Thymus (tissue), 11 donors: ENCODE results near the gene CCDC167. TPM values are rescaled to one million over a fixed set of nuclear protein-coding genes. Genes with fewer than 3 reads are reported as not detected.

ENCODE experiments used
- DNase-seq, 9 donors: peaks; one replicate each; pipeline ENCODE4 v3.0.0-alpha.2; 2013; ENCODE audit warnings: low spot score in 9 of 9, low read depth in 6 of 9, missing footprints in 1 of 9
- H3K27ac ChIP-seq, 2 donors: one replicate each; pipeline ENCODE4 v1.5.1; 2013; ENCODE audit warnings: control low read depth in 1 of 2, low read depth in 1 of 2, low read length in 1 of 2, mild to moderate bottlenecking in 1 of 2, moderate library complexity in 1 of 2
- H3K27me3 ChIP-seq, 2 donors: one replicate each; pipeline ENCODE4 v1.5.1; 2013; ENCODE audit warnings: low read length in 1 of 2; ENCODE audit not compliant: control insufficient read depth in 2 of 2, insufficient read depth in 1 of 2
- H3K36me3 ChIP-seq, 2 donors: one replicate each; pipeline ENCODE4 v1.5.1; 2013; ENCODE audit warnings: low read length in 1 of 2, mild to moderate bottlenecking in 1 of 2, moderate library complexity in 1 of 2; ENCODE audit not compliant: control insufficient read depth in 2 of 2, insufficient read depth in 2 of 2
- H3K4me1 ChIP-seq, 2 donors: one replicate each; pipeline ENCODE4 v1.5.1; 2013; ENCODE audit warnings: low read length in 2 of 2; ENCODE audit not compliant: control insufficient read depth in 2 of 2, insufficient read depth in 2 of 2
- H3K4me3 ChIP-seq, 2 donors: one replicate each; pipeline ENCODE4 v1.5.1; 2013; ENCODE audit warnings: low read length in 2 of 2, control low read depth in 1 of 2, mild to moderate bottlenecking in 1 of 2
- H3K9me3 ChIP-seq, 2 donors: one replicate each; pipeline ENCODE4 v1.5.1; 2013; ENCODE audit warnings: low read length in 1 of 2, mild to moderate bottlenecking in 1 of 2; ENCODE audit not compliant: control insufficient read depth in 2 of 2, insufficient read depth in 1 of 2
- WGBS: extraction: QIAGEN DNeasy Blood & Tissue Kit; methylation state at CpG from one replicate; pipeline ENCODE4 v1.1.7; 2013; 5-methylcytosine and 5-hydroxymethylcytosine counted together
- polyA plus RNA-seq: library from polyadenylated mRNA; stranded (reverse); fragments of 200-250 nt; gene quantifications from one replicate; pipeline ENCODE4 v1.2.3, GENCODE V29; 2013
- total RNA-seq: library from RNA; stranded (reverse); fragments of 120-200 nt; gene quantifications from one replicate; pipeline ENCODE4 v1.2.4, GENCODE V29; 2013
- donor health status: healthy.

The CCDC167 gene
- total and polyA plus RNA-seq, 2 donors: 54.9 to 122 TPM

DNA sequence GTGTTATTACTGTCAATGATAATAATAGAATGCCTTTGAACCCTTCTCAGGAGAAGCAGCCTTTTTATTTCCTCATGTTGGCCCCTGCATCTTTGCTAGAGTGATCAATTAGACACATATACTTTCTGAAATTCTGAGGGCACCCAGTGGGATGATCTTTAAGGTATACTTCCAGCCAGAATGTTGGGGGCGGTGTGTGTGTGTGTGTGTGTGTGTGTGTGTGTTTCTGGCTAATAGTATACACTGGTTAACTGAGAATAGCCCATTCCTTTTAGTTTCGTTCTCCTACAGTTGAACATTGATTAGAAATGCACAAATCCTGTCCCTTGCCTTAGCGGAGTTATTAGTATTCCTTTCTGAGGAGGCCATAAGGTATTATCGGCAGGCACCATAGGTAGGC, 41.7 kb upstream of the CCDC167 start:
- peaks cover 11 to 35% of the 10 kb centered on the region in 2 donors for H3K27me3 ChIP-seq
- H3K4me3 ChIP-seq: no peak overlapping the region
- H3K36me3 ChIP-seq: no peaks in the 10 kb centered on the region
- H3K4me1 ChIP-seq: peaks cover 0 to 20% of the 10 kb centered on the region in 2 donors
- H3K9me3 ChIP-seq: peaks cover 0 to 2% of the 10 kb centered on the region in 2 donors
- DNase-seq: no peak
- H3K27ac ChIP-seq: no peak overlapping the region
- WGBS: 94% methylated on average over 4 of the region's 4 CpGs

DNA sequence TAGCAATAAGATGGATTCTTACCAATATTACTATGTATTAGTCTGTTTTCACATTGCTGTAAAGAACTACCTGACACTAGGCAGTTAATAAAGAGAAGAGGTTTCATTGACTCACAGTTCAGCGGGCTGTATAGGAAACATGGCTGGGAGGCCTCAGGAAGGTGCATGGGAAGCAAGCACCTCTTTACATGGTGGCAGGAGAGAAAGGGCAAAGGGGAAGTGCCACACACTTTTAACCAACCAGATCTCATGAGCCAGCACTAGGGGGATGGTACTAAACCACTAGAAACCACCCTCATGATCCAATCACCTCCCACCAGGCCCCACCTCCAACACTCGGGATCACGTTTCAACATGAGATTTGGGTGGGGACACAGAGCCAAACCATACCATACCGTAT, 40.7 kb upstream of the CCDC167 start:
- H3K27me3 ChIP-seq: peaks cover 18 to 44% of the 10 kb centered on the region in 2 donors
- H3K4me1 ChIP-seq: peaks cover 8 to 29% of the 10 kb centered on the region in 2 donors
- H3K27ac ChIP-seq: no peak overlapping the region
- no peak for DNase-seq
- no peaks in the 10 kb centered on the region for H3K36me3 ChIP-seq
- peaks cover 0 to 7% of the 10 kb centered on the region in 2 donors for H3K9me3 ChIP-seq
- H3K4me3 ChIP-seq: no peak overlapping the region
- 80% methylated on average over 4 of the region's 4 CpGs for WGBS

DNA sequence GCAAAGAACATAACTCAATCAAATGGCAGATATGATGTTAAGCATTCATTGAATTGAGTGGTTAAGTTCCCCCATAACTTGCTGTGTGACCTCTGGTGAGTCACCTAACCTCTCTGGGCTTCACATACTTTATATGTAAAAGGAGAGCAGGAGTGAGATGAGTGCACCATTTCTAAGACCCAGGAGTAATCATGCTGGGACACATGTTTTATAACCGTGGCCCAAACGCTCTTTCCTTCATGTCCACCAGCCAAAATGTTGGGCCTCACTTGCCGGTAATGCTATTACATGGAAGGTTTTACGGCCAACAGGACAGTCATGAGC, 40.3 kb upstream of the CCDC167 start:
- Histone ChIP-seq H3K36me3 (peaks cover 0 to 3% of the 10 kb centered on the region in 2 donors), H3K27me3 (peaks cover 22 to 47% of the 10 kb centered on the region in 2 donors), H3K4me3 (no peak overlapping the region), H3K9me3 (peaks cover 0 to 10% of the 10 kb centered on the region in 2 donors), H3K27ac (no peak overlapping the region), H3K4me1 (peaks cover 8 to 33% of the 10 kb centered on the region in 2 donors)
- DNase-seq: no peak
- 98% methylated on average over 4 of the region's 4 CpGs for WGBS

DNA sequence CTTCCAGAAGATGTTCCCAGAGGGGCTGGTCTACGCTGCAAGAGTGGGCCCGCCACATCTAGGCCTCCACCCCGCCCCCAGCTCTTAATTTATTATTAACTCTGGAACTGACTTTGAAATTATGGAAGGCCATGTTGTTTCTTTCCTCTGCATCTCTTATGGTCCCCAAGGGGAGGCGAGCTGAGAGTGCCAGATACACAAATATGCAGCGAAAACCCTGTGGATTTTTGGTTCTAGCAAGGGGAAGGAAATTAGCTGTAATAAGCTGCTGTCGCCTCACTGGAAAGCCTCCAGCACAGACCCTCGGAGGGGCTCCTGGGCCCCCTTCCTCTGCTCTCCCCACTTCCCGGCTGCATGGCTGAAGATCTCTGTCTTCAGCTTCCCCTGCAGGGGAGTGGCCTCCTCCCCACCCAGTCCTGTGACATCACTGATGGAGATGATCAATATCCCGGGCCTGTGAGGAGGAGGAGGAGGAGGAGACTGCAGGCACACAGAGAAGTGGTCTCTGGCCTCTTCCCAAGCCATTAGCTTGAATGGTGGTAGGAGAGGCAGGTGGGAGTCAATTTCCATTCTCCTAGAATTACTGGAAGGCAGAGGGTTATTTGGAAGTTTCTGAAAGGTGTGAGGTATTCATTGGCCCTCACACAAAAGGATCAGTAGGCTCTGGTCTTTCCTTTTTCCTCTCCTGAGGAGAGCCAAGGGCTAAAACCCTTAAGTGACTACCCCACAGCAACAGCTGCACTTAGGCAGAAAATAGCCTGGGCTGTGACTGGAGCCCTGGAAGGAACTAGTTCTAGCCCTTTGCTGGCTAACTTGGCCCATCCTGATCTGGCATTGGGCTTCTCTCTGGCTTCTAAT, 39.7 kb upstream of the CCDC167 start:
- Histone ChIP-seq H3K27ac (no peak overlapping the region), H3K9me3 (peaks cover 0 to 10% of the 10 kb centered on the region in 2 donors), H3K4me3 (no peak overlapping the region), H3K36me3 (peaks cover 0 to 3% of the 10 kb centered on the region in 2 donors), H3K4me1 (peaks cover 8 to 34% of the 10 kb centered on the region in 2 donors), H3K27me3 (peaks cover 23 to 52% of the 10 kb centered on the region in 2 donors)
- WGBS: 61% methylated on average over 9 of the region's 9 CpGs
- no peak for DNase-seq

DNA sequence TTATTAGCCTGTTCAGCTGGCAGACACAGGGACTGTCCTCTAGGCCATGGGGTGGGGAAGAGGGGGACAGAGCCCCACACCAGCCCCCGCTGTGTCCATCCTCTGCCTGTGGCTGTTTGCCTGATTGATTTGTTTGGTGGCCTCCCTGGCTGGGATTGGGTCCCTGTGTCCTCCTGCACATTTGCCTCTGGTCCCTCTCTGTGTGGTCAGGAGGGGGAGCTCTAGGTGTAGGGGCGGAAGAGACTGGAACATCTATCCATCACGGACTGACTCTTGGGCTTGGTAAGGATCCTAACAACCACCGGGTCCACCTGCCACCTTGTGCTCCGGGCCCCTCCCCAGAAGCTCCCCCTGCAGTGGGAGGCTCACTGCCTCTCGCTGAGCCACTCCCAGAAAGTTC, 38.4 kb upstream of the CCDC167 start:
- DNase-seq: no peak
- WGBS: 96% methylated on average over 6 of the region's 6 CpGs
- H3K27ac ChIP-seq: no peak overlapping the region

DNA sequence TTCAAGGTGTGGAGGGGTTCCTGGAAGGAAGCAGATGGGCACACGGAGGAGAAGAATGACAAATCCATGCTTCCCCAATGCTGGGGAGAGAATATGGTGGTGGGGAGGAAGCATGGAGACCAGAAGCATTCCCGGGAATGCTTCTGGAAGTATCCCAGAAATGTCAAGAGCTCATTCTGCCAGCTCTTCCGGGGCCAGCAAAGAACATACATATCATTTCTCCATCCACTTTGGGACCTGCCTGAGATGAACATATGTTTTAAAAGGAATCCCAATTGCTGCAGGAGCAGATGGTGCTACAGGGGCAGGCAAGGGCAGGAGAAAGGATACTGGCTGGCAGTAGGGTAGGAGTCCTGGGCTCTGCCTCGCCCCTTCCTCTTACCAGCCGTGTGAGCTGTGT, 37.9 kb upstream of the CCDC167 start:
- peaks cover 23 to 68% of the 10 kb centered on the region in 2 donors for H3K27me3 ChIP-seq
- peaks cover 0 to 7% of the 10 kb centered on the region in 2 donors for H3K36me3 ChIP-seq
- H3K9me3 ChIP-seq: peaks cover 0 to 10% of the 10 kb centered on the region in 2 donors
- 80% methylated on average over 5 of the region's 5 CpGs for WGBS
- DNase-seq: no peak
- H3K27ac ChIP-seq: no peak overlapping the region
- no peak overlapping the region for H3K4me3 ChIP-seq
- H3K4me1 ChIP-seq: peaks cover 8 to 39% of the 10 kb centered on the region in 2 donors

More for the DNA sequence above, 38.4 kb upstream of the CCDC167 start:
- peaks cover 23 to 63% of the 10 kb centered on the region in 2 donors for H3K27me3 ChIP-seq
- H3K36me3 ChIP-seq: peaks cover 0 to 7% of the 10 kb centered on the region in 2 donors
- H3K9me3 ChIP-seq: peaks cover 0 to 10% of the 10 kb centered on the region in 2 donors
- H3K4me1 ChIP-seq: peaks cover 8 to 39% of the 10 kb centered on the region in 2 donors
- H3K4me3 ChIP-seq: no peak overlapping the region

DNA sequence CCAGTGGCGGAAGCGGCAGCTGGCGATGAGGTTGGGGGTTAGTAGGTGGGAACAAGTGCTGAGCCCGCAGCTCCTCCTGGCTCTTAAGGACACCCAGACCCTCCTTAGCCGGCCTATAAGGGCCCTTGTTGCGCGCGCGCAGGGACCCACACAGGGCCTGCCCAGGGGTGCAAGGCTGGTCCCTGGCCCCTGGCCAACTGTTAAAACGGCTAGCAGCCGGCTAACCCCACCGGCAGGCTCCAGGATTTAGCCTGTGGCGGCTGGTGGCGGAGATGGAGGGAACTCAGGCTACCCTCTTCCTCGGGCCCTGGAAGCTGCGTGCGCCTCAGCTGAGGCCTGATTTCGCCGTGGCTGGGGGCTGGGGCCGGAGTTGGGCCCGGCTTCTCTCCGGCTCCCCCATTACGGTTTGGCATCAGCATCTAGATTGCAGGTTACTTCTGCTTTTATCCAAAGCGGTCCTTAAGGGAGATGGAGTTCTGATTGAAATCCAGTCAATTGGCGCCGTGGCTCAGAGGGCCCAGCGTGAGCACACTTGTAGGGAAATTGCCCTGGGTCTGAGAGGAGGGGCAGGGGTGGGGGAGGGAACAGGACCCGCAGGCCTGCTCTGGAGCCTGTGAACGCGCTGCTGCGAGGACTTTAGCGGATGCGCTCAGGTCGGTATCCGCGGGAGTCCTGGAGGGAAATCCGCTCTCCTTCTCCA, 36.9 kb upstream of the CCDC167 start:
- Histone ChIP-seq H3K27me3 (peaks cover 23 to 77% of the 10 kb centered on the region in 2 donors), H3K36me3 (peaks cover 0 to 7% of the 10 kb centered on the region in 2 donors), H3K4me1 (peaks cover 8 to 39% of the 10 kb centered on the region in 2 donors), H3K9me3 (peaks cover 0 to 10% of the 10 kb centered on the region in 2 donors), H3K4me3 (peak overlapping the region in 1 of 2 donors; percentile 11), H3K27ac (no peak overlapping the region)
- DNase-seq: peak in 1 of 9 donors; percentile 29
- 23% methylated on average over 37 of the region's 37 CpGs for WGBS

DNA sequence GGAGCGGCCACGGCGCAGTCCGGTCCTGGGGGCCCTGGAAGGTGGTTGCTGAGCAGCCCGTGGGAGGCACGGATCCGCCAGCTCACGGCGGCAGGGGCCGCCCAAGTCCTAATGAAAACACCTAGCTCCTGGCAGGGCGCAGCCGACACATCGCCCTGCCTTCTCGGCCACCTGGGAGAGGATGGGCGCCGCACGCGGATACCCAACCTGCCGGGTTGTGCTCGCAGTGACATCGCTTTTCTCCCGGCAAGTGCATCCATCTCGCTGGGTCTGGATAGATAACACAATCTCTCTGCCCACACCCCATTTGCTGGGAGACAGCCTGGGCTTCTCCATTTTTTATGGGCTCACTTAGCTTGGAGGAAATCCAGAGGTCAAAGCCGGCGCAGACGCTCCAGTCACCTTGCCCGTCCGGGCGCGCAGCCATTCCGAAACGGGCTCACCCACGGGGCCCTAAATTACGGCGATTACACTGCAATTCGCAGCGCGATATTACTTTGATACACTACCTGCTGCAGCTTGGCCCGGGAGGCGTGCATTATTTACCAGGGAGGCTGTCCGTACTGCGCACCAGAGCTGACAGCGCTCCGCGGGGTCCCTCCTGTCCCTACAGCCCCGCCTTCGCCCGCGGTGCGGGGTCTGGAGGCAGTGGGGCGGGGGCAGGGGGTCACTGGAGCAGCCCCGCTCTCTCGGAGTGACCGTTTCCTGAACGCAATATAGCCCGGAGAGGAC, 36.2 kb upstream of the CCDC167 start:
- Histone ChIP-seq H3K27me3 (peaks cover 23 to 78% of the 10 kb centered on the region in 2 donors), H3K4me3 (peak overlapping the region in 1 of 2 donors; percentile 11), H3K9me3 (peaks cover 0 to 10% of the 10 kb centered on the region in 2 donors), H3K27ac (no peak overlapping the region), H3K36me3 (peaks cover 0 to 7% of the 10 kb centered on the region in 2 donors), H3K4me1 (peaks cover 8 to 39% of the 10 kb centered on the region in 2 donors)
- WGBS: 4% methylated on average over 56 of the region's 56 CpGs
- DNase-seq: no peak
